PC-3 (cell line): ENCODE measurements around the gene PPIA.

Source experiments
- CTCF ChIP-seq: fragments of 300-600 bp; sonication (generic); conservative IDR thresholded peaks from 2 replicates; pipeline ENCODE4 v1.5.1; 2017; ENCODE audit warnings: antibody characterized with exemption, low read depth, mild to moderate bottlenecking, low read length
- EZH2phosphoT487 ChIP-seq: fragments of 300-600 bp; sonication (generic); IDR thresholded peaks from 2 replicates; pipeline ENCODE4 v1.6.1; 2018; ENCODE audit warnings: mild to moderate bottlenecking, antibody characterized with exemption, low read length, borderline replicate concordance

GRCh38 chr7:44793919-44794318 lies 2.6 kb upstream of the PPIA start:
- TF ChIP-seq CTCF = no peak
- no peak for TF ChIP-seq EZH2phosphoT487
